GM10266 (cell line): ENCODE measurements around the gene TOR4A.

ENCODE experiments used
- DNase-seq: peaks from one replicate; pipeline ENCODE4 v3.0.0; 2012; ENCODE audit errors: extremely low spot score
- CTCF ChIP-seq: IDR thresholded peaks from 2 replicates; pipeline ENCODE4 v1.5.1; 2012; ENCODE audit warnings: mild to moderate bottlenecking, low read depth; ENCODE audit not compliant: control insufficient read depth, insufficient read depth; ENCODE audit errors: missing control alignments

The TOR4A gene

DNA sequence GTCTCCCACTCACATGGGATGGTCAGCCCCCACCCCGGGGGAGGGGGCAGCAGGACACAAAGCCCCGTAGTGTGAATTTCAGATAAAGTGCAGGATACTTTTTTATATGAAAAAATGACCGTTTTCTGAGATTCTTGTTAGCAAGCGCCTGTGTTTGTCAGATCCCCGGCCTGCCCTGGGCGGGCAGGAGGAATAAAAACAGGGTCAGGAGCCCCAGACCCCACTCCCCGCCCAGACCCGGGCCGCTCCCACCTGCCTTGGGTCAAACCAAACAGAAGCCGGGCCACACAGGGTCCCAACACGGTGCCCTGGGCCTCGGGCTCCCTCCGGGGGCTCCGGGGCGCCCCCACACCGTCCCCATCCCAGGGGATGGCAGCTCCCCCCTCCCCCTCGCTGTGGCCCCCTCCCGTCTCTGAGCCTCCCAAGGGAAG lies 38.1 kb downstream of the TOR4A start:
- DNase-seq, result no peak
- no peak for TF ChIP-seq CTCF

DNA sequence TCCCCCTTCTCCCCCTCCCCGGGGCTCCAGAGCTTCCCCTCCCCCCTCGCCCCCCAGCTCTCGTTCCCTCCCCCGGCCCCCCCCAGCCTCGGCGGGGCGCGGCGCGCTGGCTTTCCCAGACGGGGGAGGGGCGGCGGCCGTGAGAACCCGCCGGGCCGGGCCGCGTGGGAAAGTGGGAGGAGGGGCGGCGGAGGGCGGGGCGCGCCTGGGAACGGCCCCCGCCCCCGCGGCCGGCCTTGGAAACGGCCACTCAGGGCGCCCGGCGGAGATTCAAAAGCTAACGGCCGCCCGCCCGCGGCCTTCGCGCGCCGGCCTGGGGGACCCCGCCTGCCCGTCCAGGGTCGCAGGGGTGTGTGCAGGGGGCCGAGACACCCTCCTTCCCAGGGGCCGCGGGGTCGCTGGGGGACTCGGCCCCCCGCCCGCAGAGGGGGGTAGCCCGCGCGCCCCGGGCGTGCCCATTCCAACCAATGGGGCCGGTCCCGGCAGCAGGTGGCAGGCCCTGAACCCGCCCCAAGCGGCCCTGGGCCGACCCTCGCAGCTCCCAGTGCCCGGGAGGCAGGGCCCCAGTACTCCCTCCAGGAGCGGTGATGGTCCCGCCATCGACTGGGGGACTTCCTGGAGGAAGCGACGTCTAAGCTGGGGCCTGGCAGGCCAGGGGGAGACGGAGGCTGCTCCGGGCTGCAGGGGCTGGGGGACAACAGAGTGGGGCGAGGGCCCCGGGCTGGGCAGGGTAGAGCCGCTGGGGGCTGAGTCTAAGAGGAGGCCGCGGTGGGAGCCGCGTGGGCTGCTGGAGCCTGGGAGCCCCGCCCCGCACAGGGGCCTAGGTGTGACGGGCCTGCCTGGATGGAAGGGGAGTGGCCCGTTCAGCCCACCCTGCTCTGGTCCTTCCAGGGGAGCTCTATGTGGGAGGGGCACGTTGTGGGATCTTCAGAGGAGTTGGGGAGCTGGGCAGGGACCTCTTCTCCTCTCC lies 38.8 kb downstream of the TOR4A start:
- no peak for TF ChIP-seq CTCF
- DNase-seq, result peak; percentile 98

DNA sequence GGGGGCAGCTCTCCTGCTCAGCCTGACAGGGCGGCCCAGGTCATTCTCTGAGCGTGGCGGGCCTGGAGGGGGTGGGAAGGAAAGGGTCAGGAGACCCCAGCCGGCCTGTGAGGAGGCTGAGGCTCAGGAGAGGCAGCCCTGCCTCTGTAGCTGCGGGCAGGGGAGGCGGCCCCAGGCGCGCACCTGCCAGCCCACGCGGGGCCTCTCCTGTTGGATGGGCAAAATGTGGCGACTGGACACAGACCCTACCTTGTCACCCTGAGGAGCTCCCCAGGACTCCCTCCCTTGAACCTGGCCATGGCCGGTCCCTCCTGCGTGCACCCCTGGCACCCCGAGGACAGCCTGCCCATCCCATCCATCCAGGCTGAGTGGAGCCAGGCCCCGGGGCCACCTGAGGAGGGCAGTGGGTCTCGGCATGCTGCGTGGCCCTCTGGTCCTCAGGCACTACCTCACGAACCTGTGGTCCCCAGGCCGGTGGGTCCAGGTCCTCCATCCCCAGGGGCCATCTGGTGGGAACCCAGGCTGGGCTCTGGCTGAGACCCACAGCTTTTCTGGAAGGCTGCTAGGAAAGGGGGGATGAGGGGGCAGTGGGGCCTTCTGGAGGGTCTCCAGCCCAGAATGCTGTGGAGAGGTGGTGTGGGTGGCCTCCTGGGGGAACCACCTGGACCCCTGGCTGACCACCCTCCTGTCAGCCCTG lies 39.6 kb downstream of the TOR4A start:
- no peak for TF ChIP-seq CTCF
- peak; percentile 35 for DNase-seq

- peak; percentile 32 for DNase-seq
- no peak for TF ChIP-seq CTCF
Observed at GRCh38 chr9:137317718-137318511, 40.4 kb downstream of the TOR4A start.

- DNase-seq, result no peak
Observed at GRCh38 chr9:137318602-137319001, 41.1 kb downstream of the TOR4A start.

More at GRCh38 chr9:137318602-137319001, 41.1 kb downstream of the TOR4A start:
- no peak for TF ChIP-seq CTCF
